ENCODE results near the gene DUSP6.

The DUSP6 gene

DNA sequence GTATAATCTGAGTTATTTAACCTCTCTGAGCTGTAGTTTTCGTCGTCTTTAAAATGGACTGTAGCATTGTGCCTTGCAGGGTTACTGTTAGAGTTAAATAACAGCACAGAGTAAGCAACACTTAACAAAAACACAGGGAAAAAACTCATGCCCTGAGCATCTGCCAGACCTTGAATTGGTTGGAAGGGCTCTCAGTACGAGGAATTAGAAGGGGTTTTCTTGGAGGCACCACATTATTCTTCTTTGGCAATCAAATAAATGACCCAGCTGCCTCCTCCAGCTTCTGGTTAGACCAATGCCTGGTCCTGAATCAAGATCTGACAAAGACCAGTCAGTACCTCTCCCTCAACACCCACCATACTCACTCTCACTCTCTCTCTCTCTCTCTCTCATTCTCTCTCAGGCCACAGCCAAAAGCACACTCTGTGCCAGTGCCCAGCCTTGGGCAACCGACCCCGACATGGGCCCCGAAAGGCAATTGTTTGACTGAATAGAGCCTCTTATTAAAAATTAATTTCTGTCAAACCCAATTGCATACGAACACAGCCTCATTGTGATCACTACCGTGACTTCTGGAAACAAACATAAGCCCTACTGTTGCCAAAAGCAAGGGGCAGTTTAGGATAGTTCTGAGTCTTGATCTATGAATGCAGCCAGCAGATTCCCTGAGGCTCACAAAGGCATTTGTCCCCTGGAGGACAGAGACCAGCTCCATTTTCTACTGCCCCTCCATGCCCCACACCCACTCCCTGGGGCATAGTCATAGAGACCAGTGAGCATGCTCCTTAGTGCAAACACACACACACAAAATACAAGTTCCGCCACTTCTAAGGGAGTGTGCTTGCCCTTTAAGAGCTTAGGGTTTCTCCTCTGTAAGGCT is 23.9 kb downstream of the DUSP6 start:
- DNase-seq, result no peak

DNA sequence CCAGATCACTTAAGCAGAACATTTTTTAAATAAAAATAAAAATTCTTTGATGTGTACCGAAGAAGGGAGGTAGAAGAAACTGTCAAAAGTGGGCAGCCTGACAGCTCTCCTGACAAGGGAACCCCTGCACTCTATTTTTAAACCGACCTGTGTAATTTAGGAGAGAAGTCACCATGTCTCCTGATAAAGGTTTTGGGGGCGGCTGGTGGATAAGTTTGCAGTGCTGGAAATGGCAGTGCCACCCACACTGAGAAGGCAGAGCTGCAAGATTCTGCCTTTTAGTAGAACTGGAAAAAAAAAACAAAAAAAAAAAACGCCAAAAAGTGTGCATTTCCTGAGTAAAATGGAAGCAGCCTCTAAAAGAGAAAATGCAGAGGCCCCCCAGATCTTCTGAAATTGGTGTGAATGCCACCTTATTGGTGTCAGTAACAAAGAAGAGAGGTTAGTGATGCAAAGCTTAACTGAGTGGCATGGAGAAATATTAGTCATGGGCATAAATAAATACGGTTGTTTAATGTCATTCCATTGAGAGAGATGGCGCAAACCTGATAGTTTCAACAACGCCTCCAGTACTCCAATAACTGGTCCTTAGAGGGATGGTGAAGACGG is 24.7 kb downstream of the DUSP6 start:
- DNase-seq, result no peak

DNA sequence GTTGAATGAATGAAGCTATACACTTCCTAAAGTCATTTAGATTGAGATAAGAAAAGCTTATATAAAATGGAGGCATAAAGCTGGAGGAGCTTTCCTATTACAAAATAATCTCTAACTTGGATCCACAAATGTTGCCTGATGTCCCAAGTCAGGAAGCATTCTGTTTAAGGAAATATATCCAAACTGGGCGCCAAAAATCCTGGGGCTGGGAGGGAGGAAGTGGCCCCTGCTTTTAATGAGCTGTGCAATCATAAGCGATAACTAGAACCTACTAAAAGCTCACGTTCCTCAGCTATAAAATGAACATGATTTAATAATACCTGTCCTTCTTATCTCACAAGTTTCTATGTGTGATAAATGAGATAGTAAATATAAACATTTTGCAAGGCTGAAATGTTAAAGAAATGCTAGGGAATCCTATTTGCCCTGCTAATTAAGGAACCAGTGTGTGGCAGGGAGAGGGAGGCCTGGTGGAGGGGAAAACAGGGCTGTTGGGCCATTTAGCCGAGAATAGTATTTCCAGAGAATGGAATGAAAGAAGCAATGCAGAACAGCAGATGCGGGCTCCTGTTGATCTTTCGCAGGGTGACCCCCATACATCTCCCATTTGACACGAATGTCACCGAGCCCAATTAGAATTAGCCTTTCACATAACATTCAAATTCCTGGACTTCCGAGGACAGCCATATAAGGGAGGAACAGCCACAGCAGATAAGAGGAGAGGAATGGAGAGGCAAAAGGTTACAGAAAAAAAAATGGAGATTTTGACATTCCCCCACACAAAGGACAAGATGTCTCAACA is 25.9 kb downstream of the DUSP6 start:
- DNase-seq, result no peak

DNA sequence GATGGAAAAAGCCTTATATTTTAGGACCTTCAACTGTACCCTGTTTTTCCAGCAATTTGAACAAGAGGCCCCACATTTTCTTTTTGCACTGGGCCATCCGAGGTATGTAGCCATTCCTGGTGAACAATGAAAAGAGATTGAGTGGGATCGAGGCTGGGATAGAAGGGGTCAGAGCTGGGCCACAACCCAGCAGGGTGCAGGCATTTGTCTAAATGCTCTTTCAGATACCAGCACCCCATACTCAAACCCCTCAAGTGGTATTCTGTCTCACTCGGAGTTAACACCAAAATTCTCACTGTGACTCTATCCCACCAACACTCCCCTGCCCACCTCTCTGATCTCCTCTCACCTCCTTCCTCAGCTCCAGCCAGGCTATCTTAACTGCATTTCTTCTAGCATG is 26.8 kb downstream of the DUSP6 start:
- DNase-seq, result no peak

DNA sequence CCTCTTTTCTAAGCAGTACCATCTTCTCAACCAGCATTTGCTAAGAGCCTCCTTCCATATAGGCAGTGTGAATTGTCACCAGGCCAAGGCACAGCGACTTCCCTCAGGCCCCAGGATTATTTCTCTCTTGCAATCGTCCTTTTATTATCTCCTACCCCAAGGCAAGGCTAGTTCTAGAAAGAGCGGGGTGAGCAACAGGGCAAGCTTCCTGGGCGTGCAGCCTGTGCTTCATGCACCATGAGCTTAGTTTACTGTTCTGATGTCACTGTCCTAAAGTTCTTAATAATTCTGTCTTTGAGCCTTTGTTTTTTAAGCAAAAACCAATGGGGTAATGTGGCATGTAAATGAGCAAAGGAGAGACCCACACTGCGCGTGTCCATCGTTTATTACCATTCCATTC is 27.9 kb downstream of the DUSP6 start:
- DNase-seq, result no peak

DNA sequence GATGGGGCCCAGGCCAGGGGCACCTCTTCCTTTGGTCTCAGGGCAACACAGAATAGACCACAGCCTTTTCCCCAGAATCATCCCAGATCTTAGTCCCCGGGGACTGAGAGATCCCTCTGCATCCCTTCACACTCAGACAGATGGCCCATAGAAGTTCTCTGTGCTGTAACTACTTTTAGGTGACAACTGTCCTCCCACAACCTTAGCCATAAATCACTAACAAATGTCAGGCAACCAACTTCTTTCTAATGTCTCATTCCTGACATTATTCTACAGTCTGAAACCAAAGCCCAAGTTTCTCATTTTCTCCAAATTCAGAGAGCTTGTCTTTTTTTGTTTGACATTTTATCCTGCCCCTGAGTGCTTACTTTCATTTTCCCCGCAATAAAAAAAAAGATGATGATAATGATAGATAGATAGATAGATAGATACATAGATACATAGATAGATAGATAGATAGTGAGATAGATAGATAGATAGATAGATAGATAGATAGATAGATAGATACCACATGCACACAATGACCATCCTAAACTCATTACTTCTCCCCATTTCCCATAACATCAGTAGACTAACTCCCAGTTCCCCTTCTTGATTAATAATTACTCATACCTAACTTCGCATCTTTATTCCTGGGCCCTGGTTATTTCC is 28.6 kb downstream of the DUSP6 start:
- DNase-seq, result no peak

DNA sequence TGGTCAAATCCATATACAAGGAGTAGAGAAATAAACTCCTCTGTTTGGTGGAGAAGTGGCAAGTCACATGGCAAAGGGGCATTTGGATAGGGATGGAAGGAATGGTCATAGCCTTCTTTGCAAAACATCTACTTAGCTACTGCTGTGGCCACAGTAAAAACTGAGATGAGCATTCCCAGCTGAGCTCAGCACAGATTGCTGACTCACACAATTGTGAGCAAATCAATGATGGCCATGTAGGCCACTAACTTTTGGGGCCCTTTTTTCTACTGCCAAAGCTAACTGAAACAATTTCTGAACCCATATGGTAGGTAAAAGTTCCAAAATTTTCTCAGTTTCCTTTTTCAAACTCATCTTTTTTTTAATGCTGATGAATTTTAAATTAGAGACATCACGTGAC is 31.6 kb downstream of the DUSP6 start:
- no peak for DNase-seq

DNA sequence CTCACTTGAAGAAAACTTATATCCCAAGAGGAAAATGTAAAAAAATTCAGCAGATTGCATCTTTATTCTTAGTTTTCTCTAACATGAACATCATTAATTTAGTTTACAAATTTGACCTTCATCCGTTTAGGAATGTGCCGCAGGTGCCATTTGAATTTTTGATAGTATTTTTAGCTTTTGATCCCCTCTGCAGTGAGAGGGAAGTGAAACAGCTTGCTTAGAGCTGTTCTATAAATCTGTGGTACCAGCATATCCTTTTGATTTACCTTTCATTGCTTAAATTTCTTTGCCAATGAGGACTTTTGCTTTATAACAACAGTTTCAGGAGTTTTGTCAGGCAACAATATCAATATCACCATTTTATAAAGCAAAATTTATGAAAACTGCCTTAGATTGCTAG is 32.7 kb downstream of the DUSP6 start:
- no peak for DNase-seq

DNA sequence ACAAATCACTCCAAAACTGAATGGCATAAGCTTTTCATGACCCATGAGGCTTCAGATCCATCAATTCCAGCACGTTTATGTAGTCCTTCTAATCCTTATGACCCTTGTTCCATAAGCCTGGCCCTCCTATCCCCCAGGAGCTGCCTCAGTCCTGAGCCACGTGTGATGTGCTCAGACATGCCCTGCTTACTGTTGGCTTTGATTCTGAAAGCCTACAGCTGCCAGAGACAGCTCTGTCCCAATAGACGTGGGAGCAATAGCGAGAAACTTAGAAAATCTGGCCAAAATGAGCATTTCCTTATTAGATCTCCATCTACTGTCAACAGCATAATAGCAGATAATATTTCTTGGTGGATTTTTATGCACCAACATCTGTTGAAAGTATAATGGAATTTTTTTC is 33.2 kb downstream of the DUSP6 start:
- no peak for DNase-seq

DNA sequence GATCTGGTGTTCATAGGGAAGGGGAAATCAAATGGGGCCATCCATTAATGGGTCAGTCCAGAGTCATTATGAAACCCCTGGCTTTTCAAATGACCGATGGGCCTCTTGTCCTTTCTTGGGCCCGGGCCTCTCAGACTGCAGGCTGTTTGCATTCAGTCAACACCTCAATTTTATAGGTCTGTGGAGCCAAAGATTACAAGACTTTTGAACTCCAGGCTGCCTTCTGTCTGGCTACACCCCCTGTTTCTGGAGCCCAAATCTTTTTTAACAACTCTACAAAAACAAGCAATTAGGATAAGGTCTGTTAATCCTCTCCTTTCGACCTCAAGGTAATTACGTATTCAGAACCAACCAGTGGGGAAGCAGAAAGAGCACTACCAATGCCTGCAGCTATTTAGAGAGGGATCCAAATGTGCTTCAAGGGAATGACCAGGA is 35.6 kb downstream of the DUSP6 start:
- no peak for DNase-seq

DNA sequence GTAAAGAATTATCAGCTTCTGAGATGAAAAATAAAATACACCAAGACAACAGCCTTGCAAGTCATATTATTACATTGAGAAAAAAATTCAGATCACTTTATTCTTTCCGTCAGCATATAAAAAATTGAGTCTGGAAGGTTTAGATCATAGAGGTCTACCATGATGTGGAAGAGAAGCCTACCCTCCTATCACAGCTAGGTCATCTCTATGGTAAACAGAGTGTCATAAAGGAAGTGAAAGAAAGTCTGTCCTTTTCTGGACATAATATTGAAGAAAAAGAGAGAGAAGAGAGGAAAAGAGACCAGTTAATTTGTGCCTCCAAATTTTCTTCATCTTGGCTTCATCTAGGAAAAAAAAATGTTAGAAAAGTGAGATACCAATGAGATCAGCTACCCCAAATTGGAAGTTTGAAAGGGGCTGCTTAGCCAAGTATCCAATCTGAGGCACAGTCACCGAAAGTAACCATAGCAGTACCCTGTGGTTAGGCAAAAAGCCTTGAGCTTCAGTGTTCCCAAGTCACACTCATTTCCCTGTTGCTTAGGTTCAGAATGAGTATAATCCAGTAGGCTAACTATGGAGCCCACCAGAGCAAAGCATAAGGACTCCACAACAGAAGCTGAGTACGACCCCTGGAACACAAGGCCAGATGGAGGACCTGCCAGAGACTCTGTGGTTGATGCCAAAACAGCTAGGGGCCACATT is 38.1 kb downstream of the DUSP6 start:
- DNase-seq, result no peak

DNA sequence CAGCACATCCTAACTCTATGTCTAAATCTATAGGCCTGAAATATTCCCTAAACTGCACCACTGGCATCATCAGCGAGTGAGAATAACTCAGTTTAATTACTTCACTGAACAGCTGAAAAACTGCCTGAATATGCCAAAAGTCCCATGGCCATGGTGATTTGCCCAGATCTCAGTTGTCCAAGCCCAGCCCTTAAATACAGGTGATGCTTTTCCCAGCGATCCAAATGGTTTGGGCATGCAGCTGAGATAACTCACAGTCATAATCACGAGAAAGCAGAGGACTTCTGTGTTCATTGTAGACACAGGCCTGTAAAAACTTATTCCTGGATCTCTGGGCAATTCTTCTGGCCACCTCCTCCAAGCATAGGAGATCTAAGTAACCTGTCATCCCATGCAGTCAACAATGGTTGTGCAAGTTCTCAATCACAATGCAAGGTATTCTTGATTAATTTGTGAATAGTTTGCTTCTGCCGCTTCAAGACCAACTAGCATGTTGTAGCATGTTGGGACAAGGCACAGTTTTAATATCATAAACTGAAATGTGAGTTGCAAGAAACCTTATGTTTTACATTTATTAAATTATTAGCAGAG is 40.5 kb downstream of the DUSP6 start:
- no peak for DNase-seq

DNA sequence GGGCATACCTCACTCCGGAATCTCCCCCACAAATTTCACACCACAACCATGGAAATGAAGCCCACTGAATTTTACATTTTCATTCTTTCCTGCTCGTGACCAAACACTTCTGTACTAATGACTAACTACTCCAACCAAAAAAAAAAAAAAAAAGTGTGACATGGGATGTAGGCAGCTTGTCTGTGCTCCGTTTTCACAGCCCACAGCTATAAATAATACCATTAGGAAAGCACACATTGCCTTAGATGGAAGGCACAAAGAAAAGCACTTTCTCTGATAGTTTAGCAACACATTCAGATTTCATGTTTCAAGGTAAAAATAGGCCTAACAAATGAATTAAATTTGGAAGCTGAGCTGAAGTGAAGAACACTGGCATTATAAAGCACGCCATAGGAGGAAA is 42.5 kb downstream of the DUSP6 start:
- DNase-seq, result no peak

DNA sequence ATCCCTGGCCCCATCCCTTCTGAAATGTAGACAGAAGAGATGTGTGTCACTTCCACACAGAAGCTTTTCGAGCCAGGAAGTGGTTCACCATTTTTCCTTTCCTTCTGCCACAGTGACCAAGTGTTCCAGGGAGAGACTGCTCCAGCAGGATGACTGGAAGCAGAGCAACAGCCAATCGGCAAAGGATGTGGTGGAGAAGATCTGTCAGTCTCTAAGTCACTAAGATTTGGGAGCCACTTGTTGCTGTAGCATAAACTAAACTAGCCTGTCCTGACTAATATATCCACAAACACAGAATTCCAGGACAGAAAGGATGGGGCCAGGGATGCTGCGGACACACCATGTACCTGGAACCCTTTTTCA is 42.9 kb downstream of the DUSP6 start:
- no peak for DNase-seq

DNA sequence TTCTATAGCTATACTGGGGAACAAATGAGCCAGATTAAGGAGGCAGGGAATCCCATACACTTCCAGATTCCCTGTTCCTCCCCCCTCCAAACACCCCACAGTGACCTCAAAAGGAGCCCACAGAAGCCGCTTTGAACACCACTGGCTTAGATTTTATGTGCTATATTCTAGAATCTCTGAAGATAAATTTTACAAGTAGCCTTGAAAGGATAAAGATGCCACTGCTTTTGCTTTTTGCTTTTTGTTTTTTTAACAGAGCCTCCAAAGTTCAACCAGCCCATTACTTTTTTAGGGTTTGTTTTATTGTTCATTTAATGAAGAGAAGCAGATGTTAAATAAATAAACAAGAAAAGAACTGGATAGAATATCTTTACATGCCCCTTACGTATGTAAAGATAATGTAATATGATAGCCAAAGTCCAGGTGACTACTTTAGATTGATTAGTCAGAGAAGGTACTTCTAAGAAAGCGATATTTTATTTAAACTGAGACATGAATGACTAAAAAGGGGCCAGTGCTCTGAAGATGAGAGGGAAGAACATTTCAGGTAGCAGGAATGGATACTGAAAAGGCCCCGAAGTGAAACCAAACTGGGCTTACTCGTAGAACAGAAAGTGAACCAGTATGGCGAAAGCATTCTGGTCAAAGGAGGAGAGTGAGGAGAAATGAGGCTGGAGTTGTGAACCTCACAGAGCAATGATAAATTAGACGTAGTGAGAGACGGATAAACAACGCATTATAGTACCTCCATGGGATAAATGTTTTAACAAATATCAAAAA is 44.6 kb downstream of the DUSP6 start:
- DNase-seq, result no peak

DNA sequence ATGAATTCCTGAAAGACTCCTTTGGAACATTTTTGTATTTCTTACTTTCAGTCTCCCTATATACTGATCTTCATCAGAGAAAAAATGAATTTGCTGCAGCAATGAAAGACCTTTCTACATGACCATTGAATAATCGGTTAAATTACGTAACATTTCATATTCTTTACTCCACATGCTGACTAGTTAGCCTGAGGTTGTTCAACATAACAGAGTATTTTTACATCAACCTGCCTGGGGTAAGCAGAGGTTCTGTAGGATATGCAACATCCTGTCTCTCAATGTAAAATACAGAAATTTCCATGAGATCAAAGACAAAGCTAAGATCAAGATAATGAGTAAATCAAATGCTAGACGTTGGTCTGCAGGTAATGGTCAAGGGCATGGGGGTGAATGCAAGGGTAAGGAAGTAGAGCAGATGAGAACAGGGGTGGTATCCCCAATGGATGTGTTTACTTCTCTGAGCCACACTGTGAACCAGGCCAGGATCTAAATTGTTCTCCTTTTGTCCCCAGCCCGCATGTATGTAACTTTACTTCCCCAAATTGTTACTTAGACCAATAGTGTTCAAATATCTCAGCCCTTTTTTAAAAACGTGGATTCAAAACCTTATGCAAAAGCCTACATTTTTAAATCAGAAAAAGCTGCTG is 45.4 kb downstream of the DUSP6 start:
- no peak for DNase-seq

DNA sequence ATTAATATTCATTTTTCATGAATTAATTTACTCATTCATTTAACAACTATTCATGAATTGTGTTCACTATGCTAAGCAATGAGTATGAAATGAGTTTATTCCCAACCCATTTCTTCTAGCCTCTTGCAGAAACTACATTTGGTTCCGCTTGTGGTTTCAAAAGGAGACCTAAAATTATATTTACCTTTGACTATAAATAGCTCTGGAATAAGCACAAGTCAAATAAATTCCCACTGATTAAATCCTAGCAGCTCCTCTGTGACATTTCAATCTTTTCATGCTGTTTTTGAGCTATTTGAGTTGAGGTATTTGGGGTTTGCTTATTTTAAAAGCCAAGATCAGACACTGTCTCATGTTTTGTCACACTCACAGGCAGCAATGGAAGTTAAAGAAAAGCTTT is 46.9 kb downstream of the DUSP6 start:
- no peak for DNase-seq

DNA sequence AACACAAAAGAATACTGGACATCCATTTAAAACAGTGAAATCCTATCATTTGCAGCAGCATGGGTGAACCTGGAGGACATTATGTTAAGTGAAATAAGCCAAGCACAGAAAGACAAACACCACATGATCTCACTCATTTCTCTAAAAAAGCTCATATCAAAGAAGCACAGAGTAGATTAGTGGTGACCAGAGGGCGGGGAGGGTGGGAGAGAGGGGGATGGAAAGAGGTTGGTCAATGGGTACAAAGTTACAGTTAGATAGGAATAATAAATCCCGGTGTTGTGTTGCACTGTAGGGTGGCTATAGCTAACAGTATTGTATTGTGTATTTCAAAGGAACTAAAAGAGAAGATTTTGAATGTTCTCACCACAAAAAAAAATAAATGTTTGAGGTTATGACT is 52.4 kb downstream of the DUSP6 start:
- no peak for DNase-seq

DNA sequence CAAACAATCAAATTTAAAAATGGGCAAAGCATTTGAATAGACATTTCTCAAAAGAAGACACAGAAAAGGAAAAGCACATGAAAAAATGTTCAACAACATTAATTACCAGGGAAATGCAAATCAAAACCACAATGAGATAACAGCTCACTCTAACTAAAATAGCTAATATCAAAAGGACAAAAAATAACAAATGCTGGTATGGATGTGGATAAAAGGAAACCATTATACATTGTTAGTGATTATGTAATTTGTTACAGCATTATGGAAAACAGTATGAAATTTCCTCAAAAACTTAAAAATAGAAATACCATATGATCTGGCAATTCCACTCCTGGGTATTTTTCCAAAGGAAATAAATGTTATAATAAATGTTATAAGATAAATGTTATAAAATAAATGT is 52.9 kb downstream of the DUSP6 start:
- no peak for DNase-seq

Data from activated CD4-positive, CD25-positive, alpha-beta regulatory T cell (primary cell).